ENCODE measurements around the gene AMHR2. TPM values are rescaled to one million over a fixed set of nuclear protein-coding genes. Genes with fewer than 3 reads are reported as not detected.

Gene AMHR2
- total RNA-seq, 1 experiment from 2014 or later = not detected

DNA sequence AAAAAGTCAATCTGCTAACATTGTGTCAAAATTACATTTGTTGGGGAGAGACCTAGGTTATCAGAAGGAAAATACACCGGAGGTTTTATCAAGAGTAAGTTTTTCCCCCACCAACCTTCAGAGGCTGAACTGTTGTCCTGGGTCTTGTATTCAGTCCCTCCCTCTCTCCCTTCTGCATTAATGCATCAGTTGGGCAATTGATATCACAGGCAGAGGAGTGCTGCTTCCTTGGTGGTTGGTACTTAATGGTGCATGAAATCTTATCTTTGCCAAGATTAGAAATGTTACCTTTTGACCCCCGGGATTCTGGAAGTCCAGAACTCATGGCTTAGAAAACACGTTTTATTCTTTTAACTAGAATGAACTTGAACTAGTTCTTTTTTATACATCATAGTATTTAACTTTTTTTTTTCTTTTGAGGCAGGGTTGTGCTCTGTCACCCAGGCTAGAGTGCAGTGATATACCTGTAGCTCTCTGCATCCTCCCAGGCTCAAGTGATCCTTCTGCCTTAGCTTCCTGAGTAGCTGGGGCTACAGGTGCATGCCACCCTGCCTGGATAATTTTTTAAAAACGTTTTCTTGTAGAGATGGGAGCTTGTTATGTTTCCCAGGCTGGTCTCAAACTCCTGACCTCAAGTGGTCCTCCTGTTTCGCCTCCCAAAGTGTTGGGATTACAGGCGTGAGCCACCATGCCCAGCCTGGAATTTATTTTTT lies 33.2 kb downstream of the AMHR2 start:
- TF ChIP-seq, protein P1, sequence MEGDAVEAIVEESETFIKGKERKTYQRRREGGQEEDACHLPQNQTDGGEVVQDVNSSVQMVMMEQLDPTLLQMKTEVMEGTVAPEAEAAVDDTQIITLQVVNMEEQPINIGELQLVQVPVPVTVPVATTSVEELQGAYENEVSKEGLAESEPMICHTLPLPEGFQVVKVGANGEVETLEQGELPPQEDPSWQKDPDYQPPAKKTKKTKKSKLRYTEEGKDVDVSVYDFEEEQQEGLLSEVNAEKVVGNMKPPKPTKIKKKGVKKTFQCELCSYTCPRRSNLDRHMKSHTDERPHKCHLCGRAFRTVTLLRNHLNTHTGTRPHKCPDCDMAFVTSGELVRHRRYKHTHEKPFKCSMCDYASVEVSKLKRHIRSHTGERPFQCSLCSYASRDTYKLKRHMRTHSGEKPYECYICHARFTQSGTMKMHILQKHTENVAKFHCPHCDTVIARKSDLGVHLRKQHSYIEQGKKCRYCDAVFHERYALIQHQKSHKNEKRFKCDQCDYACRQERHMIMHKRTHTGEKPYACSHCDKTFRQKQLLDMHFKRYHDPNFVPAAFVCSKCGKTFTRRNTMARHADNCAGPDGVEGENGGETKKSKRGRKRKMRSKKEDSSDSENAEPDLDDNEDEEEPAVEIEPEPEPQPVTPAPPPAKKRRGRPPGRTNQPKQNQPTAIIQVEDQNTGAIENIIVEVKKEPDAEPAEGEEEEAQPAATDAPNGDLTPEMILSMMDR (IDR thresholded peaks at IDR 0.05; ENCODE audit: unreplicated experiment) = no peak
- intact Hi-C loops (cut with micrococcal nuclease; ENCODE audit: unreplicated experiment) = no loop called here
- Mint-ChIP-seq H3K9me3 (ENCODE audit: low read depth, unreplicated experiment) (no peaks in the 10 kb centered on the region), H3K27me3 (ENCODE audit: unreplicated experiment) (no peaks in the 10 kb centered on the region), H3K27ac (ENCODE audit: unreplicated experiment) (no peak overlapping the region), H3K36me3 (ENCODE audit: insufficient read depth, unreplicated experiment) (peaks cover 87% of the 10 kb centered on the region), H3K4me3 (ENCODE audit: low read depth, unreplicated experiment) (no peak overlapping the region), H3K4me1 (ENCODE audit: low read depth, unreplicated experiment) (peaks cover 20% of the 10 kb centered on the region)
- CTCF ChIA-PET = no interaction called here
- no peak for DNase-seq
- no TSS peak for BruUV-seq (replicated peaks)

DNA sequence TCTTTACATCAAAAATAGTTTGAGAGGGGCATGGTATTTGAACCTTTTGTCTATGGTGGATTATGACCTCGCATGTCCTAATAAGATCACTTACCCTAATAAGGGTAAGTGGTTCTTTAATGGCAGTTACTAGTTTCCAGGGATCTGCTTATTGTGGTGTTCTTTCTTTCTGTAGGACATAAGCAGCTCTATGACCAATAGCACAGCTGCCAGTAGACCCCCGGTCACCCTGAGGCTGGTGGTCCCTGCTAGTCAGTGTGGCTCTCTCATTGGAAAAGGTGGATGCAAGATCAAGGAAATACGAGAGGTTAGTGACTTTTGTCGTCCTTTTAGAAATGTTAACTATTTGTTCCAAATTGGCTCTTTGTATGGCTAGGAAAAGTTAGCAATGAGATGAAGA lies 35.4 kb downstream of the AMHR2 start:
- Mint-ChIP-seq H3K4me3 (ENCODE audit: low read depth, unreplicated experiment) (no peak overlapping the region), H3K27me3 (ENCODE audit: unreplicated experiment) (no peaks in the 10 kb centered on the region), H3K36me3 (ENCODE audit: insufficient read depth, unreplicated experiment) (peaks cover 83% of the 10 kb centered on the region), H3K9me3 (ENCODE audit: low read depth, unreplicated experiment) (no peaks in the 10 kb centered on the region), H3K4me1 (ENCODE audit: low read depth, unreplicated experiment) (peaks cover 8% of the 10 kb centered on the region), H3K27ac (ENCODE audit: unreplicated experiment) (no peak overlapping the region)
- no peak for DNase-seq
- BruUV-seq (replicated peaks) = no TSS peak
- TF ChIP-seq, protein P1 (IDR thresholded peaks at IDR 0.05; ENCODE audit: unreplicated experiment) = no peak
- intact Hi-C loops (cut with micrococcal nuclease; ENCODE audit: unreplicated experiment) = no loop called here
- CTCF ChIA-PET = no interaction called here

DNA sequence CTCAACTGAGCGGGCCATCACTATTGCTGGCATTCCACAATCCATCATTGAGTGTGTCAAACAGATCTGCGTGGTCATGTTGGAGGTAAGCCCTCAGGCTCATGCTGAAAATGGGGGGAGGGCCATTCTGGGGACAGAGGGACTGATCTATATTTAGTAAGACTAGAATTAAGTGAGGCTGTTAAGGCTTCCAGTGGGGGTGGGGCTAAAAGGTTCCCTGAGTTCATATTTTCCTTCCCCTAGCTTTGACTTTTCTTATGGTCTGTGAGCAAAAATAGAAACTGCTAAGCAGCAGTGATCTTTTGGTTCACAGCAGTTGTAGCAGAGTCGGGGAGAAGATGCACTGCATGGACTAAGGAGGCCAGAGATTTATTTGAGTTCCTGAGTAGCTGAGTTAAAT lies 37.4 kb downstream of the AMHR2 start:
- intact Hi-C loops (cut with micrococcal nuclease; ENCODE audit: unreplicated experiment) = no loop called here
- Mint-ChIP-seq H3K9me3 (ENCODE audit: low read depth, unreplicated experiment) (no peaks in the 10 kb centered on the region), H3K4me3 (ENCODE audit: low read depth, unreplicated experiment) (no peak overlapping the region), H3K4me1 (ENCODE audit: low read depth, unreplicated experiment) (peaks cover 8% of the 10 kb centered on the region), H3K36me3 (ENCODE audit: insufficient read depth, unreplicated experiment) (peaks cover 83% of the 10 kb centered on the region), H3K27me3 (ENCODE audit: unreplicated experiment) (no peaks in the 10 kb centered on the region), H3K27ac (ENCODE audit: unreplicated experiment) (no peak overlapping the region)
- DNase-seq = no peak
- CTCF ChIA-PET = no interaction called here
- no TSS peak for BruUV-seq (replicated peaks)
- TF ChIP-seq, protein P1 (IDR thresholded peaks at IDR 0.05; ENCODE audit: unreplicated experiment) = no peak

DNA sequence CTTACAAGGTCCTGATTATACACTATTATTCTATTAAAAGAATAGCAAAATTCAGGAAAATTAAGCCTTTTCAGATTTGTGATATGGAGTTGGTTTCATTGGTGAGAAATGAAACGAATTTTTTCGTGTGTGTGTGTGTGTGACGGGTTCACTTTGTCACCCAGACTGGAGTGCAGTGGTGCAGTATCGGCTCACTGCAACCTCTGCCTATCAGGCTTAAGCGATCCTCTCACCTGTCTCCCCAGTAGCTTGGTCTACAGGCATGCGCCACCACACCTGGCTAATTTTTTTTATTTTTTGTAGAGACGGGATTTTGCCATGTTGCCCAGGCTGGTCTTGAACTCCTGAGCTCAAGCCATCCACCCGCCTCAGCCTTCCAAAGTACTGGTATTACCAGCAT lies 37.9 kb downstream of the AMHR2 start:
- Mint-ChIP-seq H3K36me3 (ENCODE audit: insufficient read depth, unreplicated experiment) (peaks cover 85% of the 10 kb centered on the region), H3K4me3 (ENCODE audit: low read depth, unreplicated experiment) (no peak overlapping the region), H3K27ac (ENCODE audit: unreplicated experiment) (no peak overlapping the region), H3K27me3 (ENCODE audit: unreplicated experiment) (no peaks in the 10 kb centered on the region), H3K9me3 (ENCODE audit: low read depth, unreplicated experiment) (no peaks in the 10 kb centered on the region), H3K4me1 (ENCODE audit: low read depth, unreplicated experiment) (peaks cover 8% of the 10 kb centered on the region)
- DNase-seq = no peak
- intact Hi-C loops (cut with micrococcal nuclease; ENCODE audit: unreplicated experiment) = no loop called here
- BruUV-seq (replicated peaks) = no TSS peak
- TF ChIP-seq, protein P1 (IDR thresholded peaks at IDR 0.05; ENCODE audit: unreplicated experiment) = no peak
- CTCF ChIA-PET = interaction anchor here (0.9 kb wide), 1 partner anchor 15 kb away, joined by 3 read pairs; no protein-coding TSS in a partner anchor

Measured in Calu3 (cell line).